Effector memory CD4-positive, alpha-beta T cell (primary cell): Measurements from ENCODE around the gene NCOR1.
"Not testable (repeated sequence)": the region's sequence is repeated elsewhere in the genome, so short reads cannot be mapped to it uniquely, and the experiment has no call there.

ENCODE experiments used
- DNase-seq, 3 donors: peaks; one replicate each; pipeline ENCODE4 v3.0.0-alpha.2; 2020
- H3K27ac ChIP-seq: 2 replicates; pipeline ENCODE4 v1.7.0; 2013; ENCODE audit warnings: mild to moderate bottlenecking, low read length, moderate library complexity; ENCODE audit not compliant: insufficient read depth, poor library complexity, severe bottlenecking
- H3K27me3 ChIP-seq: replicated peaks from 2 replicates; pipeline ENCODE4 v1.7.0; 2013; ENCODE audit warnings: mild to moderate bottlenecking, low read length; ENCODE audit not compliant: insufficient read depth, control insufficient read depth, poor library complexity, severe bottlenecking
- H3K36me3 ChIP-seq: 2 replicates; pipeline ENCODE4 v1.7.0; 2013; ENCODE audit warnings: mild to moderate bottlenecking, low read length, moderate library complexity; ENCODE audit not compliant: control insufficient read depth, insufficient read depth
- H3K4me1 ChIP-seq: 2 replicates; pipeline ENCODE4 v1.7.0; 2013; ENCODE audit warnings: low read length, mild to moderate bottlenecking; ENCODE audit not compliant: control insufficient read depth, insufficient read depth, poor library complexity, severe bottlenecking
- H3K4me3 ChIP-seq: 2 replicates; pipeline ENCODE4 v1.7.0; 2013; ENCODE audit warnings: low read length, low read depth, mild to moderate bottlenecking; ENCODE audit not compliant: insufficient read depth, poor library complexity, severe bottlenecking
- H3K9me3 ChIP-seq: 2 replicates; pipeline ENCODE4 v1.7.0; 2013; ENCODE audit warnings: mild to moderate bottlenecking, low read length, moderate library complexity; ENCODE audit not compliant: control insufficient read depth

NCOR1 gene

DNA sequence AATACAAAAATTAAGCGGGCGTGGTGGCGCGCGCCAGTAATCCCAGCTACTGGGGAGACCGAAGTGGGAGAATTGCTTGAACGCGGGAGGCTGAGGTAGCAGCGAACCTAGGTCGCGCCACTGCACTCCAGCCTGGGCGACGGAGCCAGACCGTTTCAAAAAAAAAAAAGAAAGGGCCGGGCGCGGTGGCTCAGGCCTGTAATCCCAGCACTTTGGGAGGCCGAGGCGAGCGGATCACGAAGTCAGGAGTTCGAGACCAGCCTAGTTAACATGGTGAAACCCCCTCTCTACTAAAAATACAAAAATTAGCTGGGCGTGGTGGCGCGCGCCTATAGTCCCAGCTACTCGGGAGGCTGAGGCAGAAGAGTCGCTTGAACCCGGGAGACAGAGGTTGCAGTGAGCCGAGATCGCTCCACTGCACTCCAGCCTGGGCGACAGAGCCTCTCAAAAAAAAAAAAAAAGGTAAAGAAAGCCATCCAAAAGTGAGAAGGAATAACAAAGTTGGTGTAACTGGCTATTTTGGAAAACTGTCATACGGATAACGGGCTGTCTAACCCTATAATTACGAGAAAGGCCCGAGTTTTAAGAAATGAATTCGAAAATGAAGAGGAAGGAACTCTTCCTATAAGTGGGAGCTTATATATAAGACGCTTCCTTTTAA lies 1.1 kb upstream of the NCOR1 start:
- not testable (repeated sequence) for DNase-seq, H3K36me3 ChIP-seq, H3K9me3 ChIP-seq, H3K27me3 ChIP-seq, H3K4me1 ChIP-seq
- H3K4me3 ChIP-seq: peak overlapping the region; percentile 91
- peak overlapping the region; percentile 82 for H3K27ac ChIP-seq

DNA sequence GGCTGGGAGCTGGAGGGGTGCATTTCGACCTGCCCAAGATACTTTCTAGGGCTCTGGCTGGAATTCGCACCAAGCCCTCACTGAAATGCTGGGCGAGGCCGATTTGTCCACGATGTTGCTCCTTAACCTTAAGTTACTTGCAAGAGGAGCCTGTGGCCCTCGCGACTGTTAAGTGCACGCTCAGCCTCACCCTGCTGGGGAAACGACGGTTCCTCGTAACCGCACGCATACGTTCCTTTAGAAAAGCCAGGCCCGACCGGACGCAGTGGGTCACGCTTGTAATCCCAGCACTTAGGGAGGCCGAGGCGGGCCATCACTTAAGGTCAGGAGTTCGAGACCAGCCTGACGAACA lies 607 bp upstream of the NCOR1 start:
- Histone ChIP-seq H3K27me3 (no peaks in the 10 kb centered on the region), H3K9me3 (no peaks in the 10 kb centered on the region), H3K4me3 (peak overlapping the region; percentile 91), H3K36me3 (peaks cover 5% of the 10 kb centered on the region), H3K4me1 (peaks cover 3% of the 10 kb centered on the region), H3K27ac (peak overlapping the region; percentile 82)
- peak in 1 of 3 donors; percentile 10 for DNase-seq

DNA sequence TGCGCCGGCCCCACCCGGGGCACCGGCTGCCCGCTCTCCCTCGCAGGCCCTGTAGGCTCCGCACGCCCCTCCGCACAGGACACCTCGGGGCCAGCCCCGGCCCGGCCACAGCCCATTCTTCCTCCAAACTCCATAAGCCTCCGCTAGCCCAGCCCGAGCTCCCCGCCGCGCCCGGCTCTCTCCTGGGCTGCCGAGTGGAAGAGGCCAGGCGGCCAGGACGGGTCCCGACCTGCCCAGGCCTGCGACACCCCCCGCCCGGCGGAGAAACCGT lies 397 bp downstream of the NCOR1 start:
- DNase-seq: no peak
- Histone ChIP-seq H3K27me3 (no peaks in the 10 kb centered on the region), H3K4me3 (peak overlapping the region; percentile 91), H3K36me3 (peaks cover 5% of the 10 kb centered on the region), H3K27ac (peak overlapping the region; percentile 82), H3K9me3 (no peaks in the 10 kb centered on the region), H3K4me1 (peaks cover 3% of the 10 kb centered on the region)

DNA sequence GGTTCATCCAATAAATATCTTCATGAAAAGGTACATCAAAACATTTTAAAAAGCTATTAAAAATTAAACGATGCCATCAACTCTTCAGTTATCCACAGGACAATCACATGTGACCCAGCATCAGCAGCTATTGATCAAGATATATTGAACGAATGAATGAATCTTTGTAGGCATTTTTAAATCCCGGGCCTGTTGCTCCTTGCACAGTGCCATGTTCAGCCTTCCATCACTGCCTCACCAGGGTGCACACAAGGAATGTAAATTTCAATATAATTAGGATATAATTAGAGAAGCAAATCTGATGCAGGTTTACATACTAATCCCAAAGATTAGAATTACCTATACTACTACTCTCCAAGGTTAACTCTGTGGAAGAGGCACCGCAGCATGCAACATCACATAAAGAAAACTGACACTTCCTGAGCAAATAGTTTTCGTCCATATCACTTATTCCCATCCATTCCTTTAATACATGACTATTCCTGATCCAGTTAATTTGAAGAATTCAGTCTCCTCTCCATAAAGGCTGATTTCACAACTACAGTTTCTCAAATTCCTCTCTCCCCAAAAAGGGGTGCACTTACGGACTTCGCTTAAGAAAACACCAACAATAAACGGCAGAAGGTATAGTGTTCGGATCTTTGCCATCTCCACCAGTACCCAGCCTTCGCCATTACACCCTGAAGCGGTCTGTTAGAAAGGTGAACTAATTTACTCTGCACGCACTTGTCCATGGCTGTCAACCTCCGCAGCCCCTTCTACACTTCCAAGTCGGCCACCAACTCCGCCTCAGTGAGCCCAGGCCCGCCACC lies 938 bp downstream of the NCOR1 start:
- Histone ChIP-seq H3K4me1 (peaks cover 3% of the 10 kb centered on the region), H3K4me3 (peak overlapping the region; percentile 91)
- no peak for DNase-seq

DNA sequence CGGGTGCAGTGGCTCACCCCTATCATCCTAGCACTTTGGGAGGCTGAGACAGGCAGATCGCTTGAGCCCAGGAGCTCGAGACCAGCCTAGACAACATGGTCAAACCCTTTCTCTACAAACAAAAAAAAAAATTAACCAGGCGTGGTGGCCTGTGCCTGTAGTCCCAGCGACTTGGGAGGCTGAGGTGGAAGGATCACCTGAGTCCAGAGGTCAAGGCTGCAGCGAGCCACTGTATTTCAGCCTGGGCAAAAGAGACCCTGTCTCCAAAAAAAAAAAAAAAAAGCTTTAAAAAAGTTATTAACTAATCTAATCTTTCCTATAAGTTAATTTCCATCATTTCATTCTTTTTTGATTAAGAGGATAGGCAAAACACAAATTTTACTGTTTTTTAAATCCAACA lies 2.5 kb downstream of the NCOR1 start:
- H3K36me3 ChIP-seq: peaks cover 5% of the 10 kb centered on the region
- H3K4me3 ChIP-seq: no peak overlapping the region
- no peak overlapping the region for H3K27ac ChIP-seq
- no peaks in the 10 kb centered on the region for H3K9me3 ChIP-seq
- no peak for DNase-seq
- H3K27me3 ChIP-seq: no peaks in the 10 kb centered on the region
- peaks cover 3% of the 10 kb centered on the region for H3K4me1 ChIP-seq

More for the DNA sequence above, 938 bp downstream of the NCOR1 start:
- H3K9me3 ChIP-seq: no peaks in the 10 kb centered on the region
- H3K27ac ChIP-seq: peak overlapping the region; percentile 82
- peaks cover 5% of the 10 kb centered on the region for H3K36me3 ChIP-seq
- no peaks in the 10 kb centered on the region for H3K27me3 ChIP-seq

DNA sequence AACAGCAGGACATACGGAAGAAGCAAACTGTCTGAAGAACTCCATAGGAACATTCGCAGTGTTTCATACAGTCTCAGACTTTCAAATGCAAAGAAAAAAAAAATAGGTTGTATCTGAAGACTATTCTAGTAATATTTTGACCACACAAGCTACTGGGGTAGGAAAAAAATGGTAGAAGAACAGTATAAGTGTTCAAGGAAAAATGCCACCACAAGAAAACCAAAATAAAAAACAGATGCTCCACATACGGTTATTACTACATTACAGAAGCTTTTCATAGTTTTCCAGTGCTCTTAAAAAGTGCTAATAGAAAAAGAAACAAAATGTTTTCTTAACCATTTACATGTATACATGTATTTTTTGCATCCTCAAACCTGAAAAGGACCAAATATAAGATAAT lies 3.7 kb downstream of the NCOR1 start:
- Histone ChIP-seq H3K27ac (no peak overlapping the region), H3K9me3 (no peaks in the 10 kb centered on the region), H3K4me1 (peaks cover 3% of the 10 kb centered on the region), H3K36me3 (peaks cover 5% of the 10 kb centered on the region), H3K4me3 (no peak overlapping the region), H3K27me3 (no peaks in the 10 kb centered on the region)
- no peak for DNase-seq

DNA sequence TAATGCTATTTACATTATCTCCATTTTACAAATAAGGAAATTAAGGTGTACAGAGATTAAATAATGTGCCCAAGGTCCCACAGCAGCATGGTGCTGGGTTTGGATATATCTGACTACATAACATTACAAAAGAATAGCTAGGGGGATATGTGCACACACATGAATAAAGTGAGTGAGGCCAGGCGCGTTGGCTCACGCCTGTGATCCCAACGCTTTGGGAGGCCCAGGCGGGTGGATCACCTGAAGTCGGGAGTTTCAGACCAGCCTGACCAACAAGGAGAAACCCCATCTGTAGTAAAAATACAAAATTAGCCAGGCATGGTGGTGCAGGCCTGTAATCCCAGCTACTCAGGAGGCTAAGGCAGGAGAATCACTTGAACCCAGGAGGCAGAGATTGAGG lies 10.6 kb downstream of the NCOR1 start:
- H3K9me3 ChIP-seq, H3K4me3 ChIP-seq, H3K36me3 ChIP-seq, H3K4me1 ChIP-seq, H3K27me3 ChIP-seq, DNase-seq, H3K27ac ChIP-seq: not testable (repeated sequence)

DNA sequence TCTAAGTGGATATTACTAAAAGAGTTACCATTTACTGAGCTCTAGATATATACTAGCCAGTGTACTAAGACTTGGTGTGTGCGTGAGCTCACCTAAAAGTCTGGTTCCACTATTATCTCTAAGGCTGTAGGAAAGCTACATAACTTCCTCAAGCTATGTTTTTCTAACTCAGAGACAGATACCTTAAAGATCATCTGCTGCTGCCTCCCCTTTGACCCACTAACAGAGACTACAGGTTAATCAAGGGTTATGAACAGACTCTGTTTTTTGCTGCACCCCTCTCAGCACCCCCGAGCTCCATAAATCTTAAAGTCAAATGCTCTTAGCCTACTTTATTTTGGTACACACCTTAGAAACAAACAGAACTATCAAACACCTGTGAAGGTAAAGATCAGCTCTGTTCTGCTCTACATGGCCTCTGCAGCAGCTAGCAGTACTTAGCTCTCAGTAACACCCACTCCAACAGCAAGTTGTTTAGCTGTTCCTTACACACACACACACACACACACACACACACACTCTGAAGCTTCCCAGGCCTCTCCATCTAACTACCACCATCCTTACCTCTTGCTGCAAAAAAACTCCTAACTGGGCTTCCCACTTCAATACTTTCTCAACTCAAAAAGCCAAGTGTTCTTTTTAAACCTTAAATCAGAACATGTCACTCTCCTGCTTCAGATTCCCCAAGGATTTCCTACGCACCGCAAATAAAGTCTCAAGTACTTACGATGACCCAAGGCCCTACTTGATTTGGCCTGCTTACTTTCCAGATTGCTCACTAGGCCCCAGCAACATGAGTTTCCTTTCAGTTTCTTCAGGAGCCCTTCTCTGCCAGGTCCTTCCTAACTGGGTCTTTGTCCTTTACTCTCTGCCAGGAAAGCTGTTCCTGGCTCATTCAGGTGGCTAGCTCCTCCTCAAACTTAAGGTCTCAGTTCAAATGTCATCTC lies 12.5 kb downstream of the NCOR1 start:
- H3K4me1 ChIP-seq, H3K36me3 ChIP-seq, DNase-seq, H3K4me3 ChIP-seq, H3K27me3 ChIP-seq, H3K9me3 ChIP-seq, H3K27ac ChIP-seq: not testable (repeated sequence)

DNA sequence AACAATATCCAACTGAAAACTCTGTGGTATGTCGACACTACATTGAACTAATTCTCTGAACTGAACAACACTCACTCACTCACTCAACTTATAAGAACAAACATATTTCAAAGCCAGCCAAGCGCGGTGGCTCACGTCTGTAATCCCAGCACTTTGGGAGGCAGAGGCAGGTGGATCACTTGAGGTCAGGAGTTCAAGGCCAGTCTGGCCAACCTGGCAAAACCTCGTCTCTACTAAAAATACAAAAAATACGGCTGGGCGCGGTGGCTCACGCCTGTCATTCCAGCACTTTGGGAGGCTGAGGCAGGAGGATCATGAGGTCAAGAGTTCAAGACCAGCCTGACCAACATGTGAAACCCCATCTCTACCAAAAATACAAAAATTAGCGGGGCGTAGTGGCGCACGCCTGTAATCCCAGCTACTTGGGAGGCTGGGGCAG lies 13.6 kb downstream of the NCOR1 start:
- not testable (repeated sequence) for H3K4me1 ChIP-seq, H3K4me3 ChIP-seq, H3K9me3 ChIP-seq, H3K27me3 ChIP-seq, H3K36me3 ChIP-seq, H3K27ac ChIP-seq, DNase-seq

DNA sequence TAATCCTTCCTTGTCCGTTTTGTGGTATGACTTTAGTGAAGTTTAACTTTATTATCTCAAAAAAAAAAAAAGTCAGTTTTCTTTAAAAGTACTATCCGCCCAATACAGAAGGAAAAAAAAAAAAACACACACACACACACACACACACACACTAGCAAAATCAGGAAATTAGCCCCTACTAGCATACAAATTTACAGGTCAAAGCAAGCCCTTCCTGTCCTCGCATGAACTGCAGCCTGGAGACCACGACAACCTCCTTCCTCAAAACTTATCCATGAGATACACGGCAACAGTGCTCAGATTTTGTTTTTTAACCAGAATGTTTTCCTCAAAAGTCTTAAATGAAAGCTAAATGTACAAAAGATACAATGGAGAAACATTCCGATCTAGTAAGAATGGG lies 16.2 kb downstream of the NCOR1 start:
- H3K36me3 ChIP-seq: peaks cover 2% of the 10 kb centered on the region
- H3K27me3 ChIP-seq: no peaks in the 10 kb centered on the region
- H3K27ac ChIP-seq: no peak overlapping the region
- no peaks in the 10 kb centered on the region for H3K4me1 ChIP-seq
- no peaks in the 10 kb centered on the region for H3K9me3 ChIP-seq
- H3K4me3 ChIP-seq: no peak overlapping the region
- DNase-seq: no peak
